HepG2 (cell line): Measurements from ENCODE around the gene NCLN. TPM values are rescaled to one million over a fixed set of nuclear protein-coding genes. Genes with fewer than 3 reads are reported as not detected.

Experiments
- FOXP4 ChIP-seq: sonication (generic); formaldehyde crosslinking; IDR thresholded peaks from 2 replicates; pipeline ENCODE4 v1.4.0; 2020; ENCODE audit warnings: missing genetic modification reagents
- HDAC6 ChIP-seq: fragments of 200-600 bp; sonication (generic); IDR thresholded peaks from 2 replicates; pipeline ENCODE4 v1.7.0; 2017; ENCODE audit warnings: mild to moderate bottlenecking, antibody characterized with exemption, low read length, low read depth
- JUND ChIP-seq: sonication (generic); formaldehyde crosslinking; IDR thresholded peaks from 2 replicates; pipeline ENCODE4 v1.8.0; 2022; ENCODE audit warnings: mild to moderate bottlenecking, missing genetic modification reagents
- MAF1 ChIP-seq: sonication (generic); formaldehyde crosslinking; IDR thresholded peaks from 2 replicates; pipeline ENCODE4 v1.5.0; 2020; ENCODE audit warnings: missing genetic modification reagents, borderline replicate concordance
- MEIS1 ChIP-seq: sonication (generic); formaldehyde crosslinking; IDR thresholded peaks from 2 replicates; pipeline ENCODE4 v1.9.0; 2021; ENCODE audit warnings: mild to moderate bottlenecking, missing genetic modification reagents, moderate library complexity, borderline replicate concordance
- NR0B2 ChIP-seq: sonication (generic); formaldehyde crosslinking; IDR thresholded peaks from 2 replicates; pipeline ENCODE4 v1.4.0; 2020; ENCODE audit warnings: mild to moderate bottlenecking, missing genetic modification reagents
- PHF8 ChIP-seq: sonication (generic); formaldehyde crosslinking; IDR thresholded peaks from 2 replicates; pipeline ENCODE4 v1.5.0; 2020; ENCODE audit warnings: missing genetic modification reagents
- SMAD1 ChIP-seq: sonication (generic); formaldehyde crosslinking; IDR thresholded peaks from 2 replicates; pipeline ENCODE4 v1.4.0; 2020; ENCODE audit warnings: missing genetic modification reagents, low read depth, mild to moderate bottlenecking, borderline replicate concordance
- WIZ ChIP-seq: sonication (generic); formaldehyde crosslinking; IDR thresholded peaks from 2 replicates; pipeline ENCODE4 v1.5.1; 2020; ENCODE audit warnings: mild to moderate bottlenecking, missing genetic modification reagents
- ZNF263 ChIP-seq: sonication (generic); formaldehyde crosslinking; IDR thresholded peaks from 2 replicates; pipeline ENCODE4 v1.4.0; 2020; ENCODE audit warnings: missing genetic modification reagents
- ZNF329 ChIP-seq: sonication (generic); formaldehyde crosslinking; IDR thresholded peaks from 2 replicates; pipeline ENCODE4 v1.9.0; 2021; ENCODE audit warnings: low read depth, mild to moderate bottlenecking, missing genetic modification reagents
- ZNF567 ChIP-seq: sonication (generic); formaldehyde crosslinking; IDR thresholded peaks from 2 replicates; pipeline ENCODE4 v1.8.1; 2023; ENCODE audit warnings: mild to moderate bottlenecking, missing genetic modification reagents, borderline replicate concordance
- ZNF746 ChIP-seq: sonication (generic); formaldehyde crosslinking; IDR thresholded peaks from 2 replicates; pipeline ENCODE4 v1.8.0; 2022; ENCODE audit warnings: mild to moderate bottlenecking, missing genetic modification reagents
- polyA plus RNA-seq, 8 experiments: library from polyadenylated mRNA; depleted of rRNA in 3 of 8; stranded (reverse) in 7 of 8; unstranded in 1 of 8; fragments of >200 nt; fragmentation: Illumina TruSeq in 4 of 8; extraction: Trizol in 4 of 8; gene quantifications; 2 replicates each; pipeline versions ENCODE4 v1.2.1 to v1.2.3, GENCODE V29; 2011 to 2016; ENCODE audit warnings: low read depth in 4 of 8, missing spikeins in 1 of 8, mixed read lengths in 1 of 8; ENCODE audit not compliant: insufficient read depth in 1 of 8
- total RNA-seq, 5 experiments: library from RNA; depleted of rRNA; stranded (reverse); fragments of >200 nt; fragmentation: Illumina TruSeq; extraction: Trizol; gene quantifications; 2 replicates each; pipeline ENCODE4 v1.2.3, GENCODE V29; 2016; ENCODE audit warnings: low read depth in 1 of 5
- TF ChIP-seq, protein P1 (sequence below): sonication (generic); formaldehyde crosslinking; IDR thresholded peaks from 2 replicates; pipeline ENCODE4 v1.5.0; 2020; ENCODE audit warnings: mild to moderate bottlenecking, missing genetic modification reagents, borderline replicate concordance
- TF ChIP-seq, protein P2 (sequence below): sonication (generic); formaldehyde crosslinking; IDR thresholded peaks from 2 replicates; pipeline ENCODE4 v1.5.0; 2020; ENCODE audit warnings: mild to moderate bottlenecking, missing genetic modification reagents, moderate library complexity

Gene NCLN
- total and polyA plus RNA-seq, 2 of the 13 experiments (the other 11 are each of a cell fraction or from before 2014, with no cell fraction given), result 42.6 to 56.0 TPM

DNA sequence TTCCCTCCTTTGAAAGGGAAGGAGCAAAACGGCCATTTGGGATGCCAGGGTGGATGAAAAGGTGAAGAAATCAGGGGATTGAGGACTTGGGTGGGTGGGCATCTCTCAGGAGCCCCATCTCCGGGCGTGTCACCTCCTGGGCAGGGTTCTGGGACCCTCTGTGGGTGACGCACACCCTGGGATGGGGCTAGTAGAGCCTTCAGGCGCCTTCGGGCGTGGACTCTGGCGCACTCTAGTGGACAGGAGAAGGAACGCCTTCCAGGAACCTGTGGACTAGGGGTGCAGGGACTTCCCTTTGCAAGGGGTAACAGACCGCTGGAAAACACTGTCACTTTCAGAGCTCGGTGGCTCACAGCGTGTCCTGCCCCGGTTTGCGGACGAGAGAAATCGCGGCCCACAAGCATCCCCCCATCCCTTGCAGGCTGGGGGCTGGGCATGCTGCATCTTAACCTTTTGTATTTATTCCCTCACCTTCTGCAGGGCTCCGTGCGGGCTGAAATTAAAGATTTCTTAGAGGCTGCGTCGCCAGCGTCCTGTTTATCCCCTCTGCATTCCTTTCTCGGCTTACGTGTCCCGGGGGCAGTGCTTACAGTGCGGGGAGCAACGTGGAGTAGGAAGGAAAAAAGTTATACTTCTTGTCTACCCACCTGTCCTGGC is 22.4 kb upstream of the NCLN start (continued):
- TF ChIP-seq, protein P1, sequence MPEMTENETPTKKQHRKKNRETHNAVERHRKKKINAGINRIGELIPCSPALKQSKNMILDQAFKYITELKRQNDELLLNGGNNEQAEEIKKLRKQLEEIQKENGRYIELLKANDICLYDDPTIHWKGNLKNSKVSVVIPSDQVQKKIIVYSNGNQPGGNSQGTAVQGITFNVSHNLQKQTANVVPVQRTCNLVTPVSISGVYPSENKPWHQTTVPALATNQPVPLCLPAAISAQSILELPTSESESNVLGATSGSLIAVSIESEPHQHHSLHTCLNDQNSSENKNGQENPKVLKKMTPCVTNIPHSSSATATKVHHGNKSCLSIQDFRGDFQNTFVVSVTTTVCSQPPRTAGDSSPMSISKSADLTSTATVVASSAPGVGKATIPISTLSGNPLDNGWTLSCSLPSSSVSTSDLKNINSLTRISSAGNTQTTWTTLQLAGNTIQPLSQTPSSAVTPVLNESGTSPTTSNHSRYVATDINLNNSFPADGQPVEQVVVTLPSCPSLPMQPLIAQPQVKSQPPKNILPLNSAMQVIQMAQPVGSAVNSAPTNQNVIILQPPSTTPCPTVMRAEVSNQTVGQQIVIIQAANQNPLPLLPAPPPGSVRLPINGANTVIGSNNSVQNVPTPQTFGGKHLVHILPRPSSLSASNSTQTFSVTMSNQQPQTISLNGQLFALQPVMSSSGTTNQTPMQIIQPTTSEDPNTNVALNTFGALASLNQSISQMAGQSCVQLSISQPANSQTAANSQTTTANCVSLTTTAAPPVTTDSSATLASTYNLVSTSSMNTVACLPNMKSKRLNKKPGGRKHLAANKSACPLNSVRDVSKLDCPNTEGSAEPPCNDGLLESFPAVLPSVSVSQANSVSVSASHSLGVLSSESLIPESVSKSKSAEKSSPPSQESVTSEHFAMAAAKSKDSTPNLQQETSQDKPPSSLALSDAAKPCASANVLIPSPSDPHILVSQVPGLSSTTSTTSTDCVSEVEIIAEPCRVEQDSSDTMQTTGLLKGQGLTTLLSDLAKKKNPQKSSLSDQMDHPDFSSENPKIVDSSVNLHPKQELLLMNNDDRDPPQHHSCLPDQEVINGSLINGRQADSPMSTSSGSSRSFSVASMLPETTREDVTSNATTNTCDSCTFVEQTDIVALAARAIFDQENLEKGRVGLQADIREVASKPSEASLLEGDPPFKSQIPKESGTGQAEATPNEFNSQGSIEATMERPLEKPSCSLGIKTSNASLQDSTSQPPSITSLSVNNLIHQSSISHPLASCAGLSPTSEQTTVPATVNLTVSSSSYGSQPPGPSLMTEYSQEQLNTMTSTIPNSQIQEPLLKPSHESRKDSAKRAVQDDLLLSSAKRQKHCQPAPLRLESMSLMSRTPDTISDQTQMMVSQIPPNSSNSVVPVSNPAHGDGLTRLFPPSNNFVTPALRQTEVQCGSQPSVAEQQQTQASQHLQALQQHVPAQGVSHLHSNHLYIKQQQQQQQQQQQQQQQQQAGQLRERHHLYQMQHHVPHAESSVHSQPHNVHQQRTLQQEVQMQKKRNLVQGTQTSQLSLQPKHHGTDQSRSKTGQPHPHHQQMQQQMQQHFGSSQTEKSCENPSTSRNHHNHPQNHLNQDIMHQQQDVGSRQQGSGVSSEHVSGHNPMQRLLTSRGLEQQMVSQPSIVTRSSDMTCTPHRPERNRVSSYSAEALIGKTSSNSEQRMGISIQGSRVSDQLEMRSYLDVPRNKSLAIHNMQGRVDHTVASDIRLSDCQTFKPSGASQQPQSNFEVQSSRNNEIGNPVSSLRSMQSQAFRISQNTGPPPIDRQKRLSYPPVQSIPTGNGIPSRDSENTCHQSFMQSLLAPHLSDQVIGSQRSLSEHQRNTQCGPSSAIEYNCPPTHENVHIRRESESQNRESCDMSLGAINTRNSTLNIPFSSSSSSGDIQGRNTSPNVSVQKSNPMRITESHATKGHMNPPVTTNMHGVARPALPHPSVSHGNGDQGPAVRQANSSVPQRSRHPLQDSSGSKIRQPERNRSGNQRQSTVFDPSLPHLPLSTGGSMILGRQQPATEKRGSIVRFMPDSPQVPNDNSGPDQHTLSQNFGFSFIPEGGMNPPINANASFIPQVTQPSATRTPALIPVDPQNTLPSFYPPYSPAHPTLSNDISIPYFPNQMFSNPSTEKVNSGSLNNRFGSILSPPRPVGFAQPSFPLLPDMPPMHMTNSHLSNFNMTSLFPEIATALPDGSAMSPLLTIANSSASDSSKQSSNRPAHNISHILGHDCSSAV (CRISPR knock-in tag), result no peak
- TF ChIP-seq PHF8 (CRISPR knock-in tag) (no peak), ZNF263 (CRISPR knock-in tag) (no peak), WIZ (CRISPR knock-in tag) (no peak), MAF1 (CRISPR knock-in tag) (no peak), ZNF746 (CRISPR knock-in tag) (no peak), ZNF329 (CRISPR knock-in tag) (no peak), MEIS1 (CRISPR knock-in tag) (no peak), FOXP4 (no peak), JUND (CRISPR knock-in tag) (no peak), ZNF567 (0 out of 2 replicates have a peak, but pooled peaks have one; percentile 24), HDAC6 (no peak), SMAD1 (CRISPR knock-in tag) (no peak), NR0B2 (CRISPR knock-in tag) (no peak)
- TF ChIP-seq, protein P2, sequence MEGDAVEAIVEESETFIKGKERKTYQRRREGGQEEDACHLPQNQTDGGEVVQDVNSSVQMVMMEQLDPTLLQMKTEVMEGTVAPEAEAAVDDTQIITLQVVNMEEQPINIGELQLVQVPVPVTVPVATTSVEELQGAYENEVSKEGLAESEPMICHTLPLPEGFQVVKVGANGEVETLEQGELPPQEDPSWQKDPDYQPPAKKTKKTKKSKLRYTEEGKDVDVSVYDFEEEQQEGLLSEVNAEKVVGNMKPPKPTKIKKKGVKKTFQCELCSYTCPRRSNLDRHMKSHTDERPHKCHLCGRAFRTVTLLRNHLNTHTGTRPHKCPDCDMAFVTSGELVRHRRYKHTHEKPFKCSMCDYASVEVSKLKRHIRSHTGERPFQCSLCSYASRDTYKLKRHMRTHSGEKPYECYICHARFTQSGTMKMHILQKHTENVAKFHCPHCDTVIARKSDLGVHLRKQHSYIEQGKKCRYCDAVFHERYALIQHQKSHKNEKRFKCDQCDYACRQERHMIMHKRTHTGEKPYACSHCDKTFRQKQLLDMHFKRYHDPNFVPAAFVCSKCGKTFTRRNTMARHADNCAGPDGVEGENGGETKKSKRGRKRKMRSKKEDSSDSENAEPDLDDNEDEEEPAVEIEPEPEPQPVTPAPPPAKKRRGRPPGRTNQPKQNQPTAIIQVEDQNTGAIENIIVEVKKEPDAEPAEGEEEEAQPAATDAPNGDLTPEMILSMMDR (CRISPR knock-in tag), result peak; percentile 94
